K562 (cell line): Measurements from ENCODE around the gene PPFIA1. TPM values are rescaled to one million over a fixed set of nuclear protein-coding genes. Genes with fewer than 3 reads are reported as not detected.
A peak's percentile ranks its signal among the peaks of the same experiment; 100 is the strongest.

Experiments
- ATAC-seq: fragments of 200-7000 bp; cut with Tn5 transposase; 3 replicates; pipeline ENCODE4 v1.9.1; 2020; ENCODE audit warnings: moderate library complexity
- BruUV-seq: library from RNA; stranded (reverse); fragments of 400-500 nt; replicated peaks from 2 replicates; lab custom pipeline; 2021; lab: Mats Ljungman, UMichigan
- CTCF ChIA-PET: fragments of 300-600 bp; formaldehyde crosslinking; extraction: SDS; loops from one replicate; lab custom pipeline; 2021; ENCODE audit warnings: low intra/inter-chr PET ratio; lab: Yijun Ruan, JAX
- POLR2A ChIA-PET: fragments of 300-600, 350-650 bp; sonication (Branson Sonifier 250); formaldehyde crosslinking; extraction: SDS; loops from one replicate; lab custom pipeline; 2021; ENCODE audit warnings: antibody characterized with exemption, inconsistent platforms; lab: Yijun Ruan, JAX
- DNase-seq, 4 experiments: peaks; one replicate each; pipeline versions ENCODE4 v3.0.0 to v3.0.0-alpha.2; 2011 to 2018; ENCODE audit warnings: low spot score in 3 of 4, mixed read lengths in 3 of 4; ENCODE audit errors: extremely low read depth in 1 of 4
- FAIRE-seq: peaks from 2 replicates; lab custom pipeline; 2011; peaks lifted over from hg19 to GRCh38; lab: Jason Lieb, UNC
- H2AFZ ChIP-seq: 2 replicates; pipeline ENCODE4 v1.6.0; 2011; ENCODE audit warnings: low read depth, low read length, control low read depth, inconsistent platforms
- H3K27ac ChIP-seq: fragments of 200-600 bp; 3 replicates; pipeline ENCODE4 v1.8.0; 2011; ENCODE audit warnings: low read depth, mild to moderate bottlenecking, control low read depth, inconsistent platforms, low read length, moderate library complexity, mixed read lengths; ENCODE audit errors: extremely low read depth
- H3K27me3 ChIP-seq, 2 experiments: fragments of 300-600 bp in 1 of 2; 2 replicates in 1 of 2; 3 replicates in 1 of 2; pipeline versions ENCODE4 v1.6.0 to v1.8.0; 2011; ENCODE audit warnings: inconsistent platforms in 2 of 2, low read length in 2 of 2, mild to moderate bottlenecking in 1 of 2, mixed read lengths in 1 of 2, moderate library complexity in 1 of 2; ENCODE audit not compliant: control insufficient read depth in 2 of 2, insufficient read depth in 2 of 2
- H3K36me3 ChIP-seq: fragments of 300-600 bp; 3 replicates; pipeline ENCODE4 v1.8.0; 2011; ENCODE audit warnings: mild to moderate bottlenecking, low read length, inconsistent platforms; ENCODE audit not compliant: control insufficient read depth, insufficient read depth
- H3K4me1 ChIP-seq, 2 experiments: fragments of 200-600 bp in 1 of 2; replicated peaks in 1 of 2; 2 replicates in 1 of 2; 3 replicates in 1 of 2; pipeline versions ENCODE4 v1.5.1 to v1.8.0; 2011; ENCODE audit warnings: inconsistent platforms in 2 of 2, low read length in 2 of 2, mild to moderate bottlenecking in 1 of 2, mixed read lengths in 1 of 2, moderate library complexity in 1 of 2; ENCODE audit not compliant: control insufficient read depth in 2 of 2, insufficient read depth in 2 of 2
- H3K4me2 ChIP-seq: 2 replicates; pipeline ENCODE4 v1.6.1; 2011; ENCODE audit warnings: low read length, control low read depth, inconsistent platforms, mixed read lengths; ENCODE audit not compliant: insufficient read depth
- H3K4me3 ChIP-seq: fragments of 200-600 bp; sonication (generic), shearing (Covaris generic); 2 replicates; pipeline ENCODE4 v1.5.1; 2016; ENCODE audit warnings: control low read depth, inconsistent platforms
- H3K79me2 ChIP-seq: fragments of 200-600 bp; 3 replicates; pipeline ENCODE4 v1.8.0; 2011; ENCODE audit warnings: low read length, inconsistent platforms; ENCODE audit not compliant: control insufficient read depth, insufficient read depth
- H3K9ac ChIP-seq, 2 experiments: 2 replicates each; pipeline versions ENCODE4 v1.6.0 to v1.6.1; 2011; ENCODE audit warnings: low read depth in 2 of 2, low read length in 2 of 2, control low read depth in 1 of 2, inconsistent platforms in 1 of 2, mild to moderate bottlenecking in 1 of 2, mixed read lengths in 1 of 2; ENCODE audit not compliant: insufficient read depth in 1 of 2
- H3K9me1 ChIP-seq: one replicate; pipeline ENCODE4 v1.6.0; 2011; ENCODE audit warnings: inconsistent platforms, mild to moderate bottlenecking, low read length, moderate library complexity; ENCODE audit not compliant: control insufficient read depth, insufficient read depth
- H3K9me3 ChIP-seq: replicated peaks from 2 replicates; pipeline ENCODE4 v1.5.1; 2011; ENCODE audit warnings: low read depth, low read length, inconsistent platforms; ENCODE audit not compliant: control insufficient read depth, insufficient read depth
- H4K20me1 ChIP-seq: replicated peaks from 2 replicates; pipeline ENCODE4 v1.6.1; 2011; ENCODE audit warnings: low read length, inconsistent platforms, mixed read lengths; ENCODE audit not compliant: control insufficient read depth, insufficient read depth
- CBX2 ChIP-seq: fragments of 200-600 bp; sonication (generic); IDR thresholded peaks from one replicate; pipeline ENCODE4 v1.6.1; 2012; ENCODE audit warnings: mild to moderate bottlenecking, low read length, inconsistent platforms; ENCODE audit not compliant: insufficient read depth, poor library complexity, severe bottlenecking
- CTCF ChIP-seq, 3 experiments: IDR thresholded peaks in 2 of 3; conservative IDR thresholded peaks in 1 of 3; 2 replicates each; pipeline ENCODE4 v1.5.1; 2011 to 2012; ENCODE audit warnings: low read length in 3 of 3, mild to moderate bottlenecking in 3 of 3, control low read depth in 2 of 3, improper control_type of control experiment in 1 of 3, inconsistent platforms in 1 of 3, low read depth in 1 of 3, mixed read lengths in 1 of 3, moderate library complexity in 1 of 3; ENCODE audit not compliant: insufficient read depth in 2 of 3
- E2F6 ChIP-seq, 2 experiments: IDR thresholded peaks; 2 replicates each; pipeline ENCODE4 v1.6.1; 2011; ENCODE audit warnings: borderline replicate concordance in 1 of 2, control low read depth in 1 of 2, low read depth in 1 of 2, low read length in 1 of 2, mild to moderate bottlenecking in 1 of 2, mixed read lengths in 1 of 2, moderate library complexity in 1 of 2; ENCODE audit not compliant: insufficient read depth in 1 of 2, insufficient read length in 1 of 2, poor library complexity in 1 of 2, severe bottlenecking in 1 of 2; ENCODE audit errors: extremely low read depth in 1 of 2
- MBD1 ChIP-seq: fragments of 250-450 bp; sonication (Bioruptor Pico); IDR thresholded peaks from 2 replicates; pipeline ENCODE4 v1.8.0; 2022; ENCODE audit warnings: inconsistent platforms
- MTF1 ChIP-seq: fragments of 250-450 bp; sonication (Bioruptor Pico); IDR thresholded peaks from 2 replicates; pipeline ENCODE4 v1.9.0; 2021; ENCODE audit warnings: moderate library complexity, mild to moderate bottlenecking, inconsistent platforms, borderline replicate concordance
- NR2F6 ChIP-seq: fragments of 450-650 bp; formaldehyde crosslinking; IDR thresholded peaks from 2 replicates; pipeline ENCODE4 v1.4.0; 2020; ENCODE audit warnings: mild to moderate bottlenecking
- PRDM10 ChIP-seq: fragments of 450-650 bp; IDR thresholded peaks from 2 replicates; pipeline ENCODE4 v1.6.1; 2018; ENCODE audit not compliant: partially characterized antibody
- XRCC5 ChIP-seq: fragments of 200-400 bp; formaldehyde crosslinking; IDR thresholded peaks from 2 replicates; pipeline ENCODE4 v1.6.1; 2017; ENCODE audit warnings: low read depth, mild to moderate bottlenecking, low read length
- YBX1 ChIP-seq: fragments of 450-650 bp; IDR thresholded peaks from 2 replicates; pipeline ENCODE4 v1.7.1; 2016; ENCODE audit warnings: mild to moderate bottlenecking
- ZBTB26 ChIP-seq: fragments of 450-650 bp; formaldehyde crosslinking; IDR thresholded peaks from 2 replicates; pipeline ENCODE4 v1.4.0; 2022; ENCODE audit warnings: missing genetic modification characterization
- ZNF274 ChIP-seq: IDR thresholded peaks from 2 replicates; pipeline ENCODE4 v1.6.1; 2011; ENCODE audit warnings: low read depth, mild to moderate bottlenecking, low read length, moderate library complexity, borderline replicate concordance
- WGBS: fragments of 100-300 bp; shearing (Covaris generic); methylation state at CpG from one replicate; pipeline ENCODE4 v1.1.6; 2016; ENCODE audit warnings: low coverage, mixed read lengths; ENCODE audit not compliant: insufficient coverage; ENCODE audit errors: missing lambda C conversion rate; 5-methylcytosine and 5-hydroxymethylcytosine counted together
- in situ Hi-C: fragments of 300-500 bp; cut with MboI; formaldehyde crosslinking; loops from 4 replicates; pipeline ENCODE4 v1.15.0; 2018; ENCODE audit warnings: inconsistent platforms, mixed read lengths
- intact Hi-C: fragments of 100-400 bp; cut with micrococcal nuclease; formaldehyde crosslinking; loops from 2 replicates; pipeline ENCODE4 v1.14.2; 2022
- polyA plus RNA-seq, 8 experiments: library from polyadenylated mRNA; depleted of rRNA in 4 of 8; stranded (reverse) in 5 of 8; unstranded in 3 of 8; fragments of >200 nt; fragmentation: Nextera tagmentation in 2 of 8; fragmentation: Illumina TruSeq in 1 of 8; extraction: Ambion mirVana in 2 of 8; extraction: Trizol in 1 of 8; gene quantifications; 2 replicates each; pipeline versions ENCODE4 v1.2.1 to v1.2.3, GENCODE V29; 2011 to 2014; ENCODE audit warnings: inconsistent platforms in 1 of 8, missing spikeins in 1 of 8
- total RNA-seq, 7 experiments: library from RNA; depleted of rRNA in 6 of 7; stranded (reverse); fragments of >200 nt in 6 of 7; fragmentation: Illumina TruSeq in 2 of 7; extraction: Trizol in 2 of 7; gene quantifications; 2 replicates each; pipeline versions ENCODE4 v1.2.1 to v1.2.3, GENCODE V29; 2011 to 2021; ENCODE audit warnings: low replicate concordance in 1 of 7

PPFIA1 gene
- total and polyA plus RNA-seq, 9 of the 15 experiments (the other 6 are each of a cell fraction or from before 2014, with no cell fraction given) = 9.9 to 41.5 (median 28.5) TPM

- intact Hi-C loops = loop anchor here (5.0 kb wide), 1 partner anchor 36 kb away; no protein-coding TSS in a partner anchor
- 86% methylated on average over 12 of the region's 13 CpGs for WGBS
- Histone ChIP-seq H3K36me3 (peaks cover 83% of the 10 kb centered on the region), H3K4me2 (no peak overlapping the region), H3K27ac (peak overlapping the region; percentile 95; the same call in 1 of the 3 replicates), H3K4me3 (no peak overlapping the region), H3K9me3 (no peaks in the 10 kb centered on the region), H3K9ac (peak overlapping the region in 1 of 2 experiments; percentile 50; a peak in 1 of 4 replicates), H4K20me1 (peaks cover 35% of the 10 kb centered on the region), H3K27me3 (no peaks in the 10 kb centered on the region), H3K4me1 (peaks cover 14 to 40% of the 10 kb centered on the region in 2 experiments; a peak in 4 of 5 replicates), H2AFZ (no peak overlapping the region), H3K79me2 (peaks cover 27% of the 10 kb centered on the region), H3K9me1 (peaks cover 16% of the 10 kb centered on the region)
- CTCF ChIA-PET = no interaction called here
- no peak for FAIRE-seq
- POLR2A ChIA-PET = no interaction called here
- BruUV-seq = no TSS peak
- in situ Hi-C loops = no loop called here
- no peak for ATAC-seq
- DNase-seq = no peak
- TF ChIP-seq CTCF (IDR thresholded peaks at IDR 0.05 in 2 of 3, conservative IDR thresholded peaks at IDR 0.05 in 1 of 3; ENCODE audit: insufficient read depth in 2 of 3, low read depth in 1 of 3, low read length in 3 of 3) (no peak; a peak in 1 of 6 replicates), MBD1 (CRISPR knock-in tag) (no peak), ZBTB26 (CRISPR knock-in tag) (no peak), YBX1 (no peak), NR2F6 (CRISPR knock-in tag) (no peak), XRCC5 (no peak), E2F6 (IDR thresholded peaks at IDR 0.05; ENCODE audit: borderline replicate concordance in 1 of 2, extremely low read depth in 1 of 2, insufficient read depth in 1 of 2, insufficient read length in 1 of 2, low read depth in 1 of 2, low read length in 1 of 2, poor library complexity in 1 of 2, severe bottlenecking in 1 of 2) (no peak), ZNF274 (no peak), MTF1 (CRISPR knock-in tag) (no peak), PRDM10 (no peak), CBX2 (no peak)
Measured at GRCh38 chr11:70421123-70421522, 150.6 kb downstream of the PPFIA1 start.
